ENCODE results near the gene KCTD3. TPM values are rescaled to one million over a fixed set of nuclear protein-coding genes. Genes with fewer than 3 reads are reported as not detected.

KCTD3 gene
- polyA plus RNA-seq (ENCODE audit: insufficient read length in 4 of 4) = 10 to 100 TPM; 59.9 to 76.7 (median 73.9) TPM

- peak; percentile 49 to 72 (median 62) for DNase-seq (ENCODE audit: low read depth in 4 of 4, low spot score in 3 of 4)
Observed at GRCh38 chr1:215566556-215567490, at the start of gene KCTD3. Gene KCTD3, plus strand, starts transcription at chr1:215567304. Its CDS starts 382 bp downstream, at chr1:215567686.

DNA sequence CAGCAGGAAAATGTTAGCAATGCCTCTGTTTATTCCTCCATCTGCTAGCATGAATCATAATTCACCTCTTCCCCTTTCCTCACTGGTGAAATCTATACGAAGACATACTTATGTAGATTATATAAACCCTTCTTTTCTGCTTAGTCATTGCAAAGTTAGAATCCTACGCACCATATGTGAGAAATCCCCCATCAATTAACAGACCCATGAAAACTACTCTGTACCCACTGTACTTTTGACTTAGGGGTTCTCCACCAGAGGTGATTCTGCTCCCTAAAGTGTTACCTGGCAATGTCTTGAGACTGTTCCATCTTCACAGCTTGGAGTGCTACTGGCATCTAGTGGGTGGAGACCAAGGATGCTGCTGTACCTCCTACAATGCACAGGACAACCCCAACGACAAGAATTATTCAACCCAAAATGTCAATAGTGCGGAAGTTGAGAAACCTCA, 49.6 kb upstream of the KCTD3 start:
- no peak for DNase-seq (ENCODE audit: low read depth in 4 of 4, low spot score in 3 of 4)

GRCh38 chr1:215518594-215518993, 48.5 kb upstream of the KCTD3 start:
- DNase-seq (ENCODE audit: low read depth in 4 of 4, low spot score in 3 of 4) = no peak

DNA sequence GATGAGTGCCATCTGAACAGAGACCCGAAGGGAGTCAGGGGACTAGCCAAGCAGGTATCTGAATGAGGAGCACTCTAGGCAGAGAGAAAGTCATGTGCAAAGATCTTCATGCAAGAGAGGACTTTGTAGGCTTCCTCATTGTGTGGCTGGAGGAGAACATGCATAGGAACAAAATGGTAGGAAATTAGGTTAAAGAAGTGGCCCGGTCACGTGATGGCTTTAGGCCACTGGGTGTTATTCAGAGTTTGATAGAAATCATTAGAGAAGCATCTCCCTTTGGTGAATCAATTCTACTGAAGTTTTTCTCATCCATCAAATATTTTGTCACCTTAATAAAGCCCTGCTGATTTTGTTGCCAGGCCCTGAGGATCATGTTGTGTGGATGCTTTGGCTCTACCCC, 45.8 kb upstream of the KCTD3 start:
- no peak for DNase-seq (ENCODE audit: low read depth in 4 of 4, low spot score in 3 of 4)

DNA sequence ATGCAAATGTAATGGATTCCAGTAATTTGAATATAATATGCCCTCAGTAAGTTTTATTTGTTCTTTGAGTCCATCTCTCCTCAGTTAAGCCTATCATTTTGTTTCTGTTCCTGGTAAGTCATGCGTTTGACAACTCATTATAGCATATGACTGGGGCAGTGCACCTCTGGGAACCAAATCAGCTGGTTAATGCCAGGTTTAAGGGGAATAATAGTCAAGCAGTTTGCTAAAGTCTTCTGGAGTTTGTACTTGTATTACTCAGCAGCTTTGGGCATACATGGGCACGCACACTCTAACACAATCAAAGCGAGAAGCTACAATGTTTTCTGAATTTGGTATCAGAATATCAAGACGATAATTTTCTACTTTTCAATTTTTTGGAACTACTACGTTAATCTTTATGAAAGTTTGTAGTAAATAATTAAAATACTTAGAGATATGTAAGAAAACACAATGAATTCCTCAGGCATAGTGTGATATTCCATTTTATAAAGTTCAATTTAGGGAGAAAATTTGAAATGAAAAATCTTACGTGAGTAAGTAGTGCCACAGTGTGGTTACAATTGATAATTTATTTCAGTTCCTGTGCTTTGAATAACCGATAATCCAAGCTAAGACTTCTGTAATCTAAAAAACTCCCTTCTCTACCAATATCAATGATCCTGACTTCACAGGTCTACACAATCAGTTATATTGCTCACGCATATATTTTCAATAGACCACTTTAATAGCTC, 43.8 kb upstream of the KCTD3 start:
- DNase-seq (ENCODE audit: low read depth in 4 of 4, low spot score in 3 of 4) = no peak

- no peak for DNase-seq (ENCODE audit: low read depth in 4 of 4, low spot score in 3 of 4)
Observed at GRCh38 chr1:215523906-215524305, 43.2 kb upstream of the KCTD3 start.

- peak in 2 of 4 donors; percentile 23 to 36 for DNase-seq (ENCODE audit: low read depth in 4 of 4, low spot score in 3 of 4)
Observed at GRCh38 chr1:215526147-215526845, 40.8 kb upstream of the KCTD3 start.

DNA sequence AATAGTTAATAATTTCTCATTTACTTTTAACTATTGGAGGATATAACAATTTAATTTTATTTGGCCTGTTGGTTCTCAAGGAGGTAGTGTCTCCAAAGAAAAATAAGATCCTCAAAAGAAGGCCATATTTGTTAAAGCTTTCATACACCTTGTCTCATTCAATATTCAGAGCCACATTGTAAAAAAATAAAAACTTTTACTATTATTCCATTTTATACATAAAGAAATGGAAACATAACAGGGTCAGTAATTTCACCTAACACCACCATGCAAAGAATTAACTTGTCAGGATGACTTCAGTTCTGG, 40.3 kb upstream of the KCTD3 start:
- DNase-seq (ENCODE audit: low read depth in 4 of 4, low spot score in 3 of 4) = no peak

DNA sequence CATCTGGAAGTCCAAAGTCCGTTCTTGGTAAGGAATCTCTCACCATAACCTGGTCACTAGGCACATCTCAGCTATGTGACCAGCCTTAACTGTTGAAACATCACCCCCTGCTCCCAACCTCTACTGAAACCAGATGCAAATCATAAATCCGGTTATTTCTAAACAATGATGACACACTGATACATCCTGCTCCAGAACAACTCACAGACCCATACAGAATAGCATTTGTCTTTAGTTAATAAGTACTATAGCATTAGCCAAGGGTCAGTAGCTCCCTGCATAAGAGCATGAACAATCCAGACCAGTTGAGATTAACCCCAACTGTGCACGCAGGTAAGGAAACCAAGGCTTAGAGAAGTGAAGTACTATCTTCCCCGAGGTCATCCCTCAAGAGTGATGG, 38.0 kb upstream of the KCTD3 start:
- DNase-seq (ENCODE audit: low read depth in 4 of 4, low spot score in 3 of 4) = no peak

DNA sequence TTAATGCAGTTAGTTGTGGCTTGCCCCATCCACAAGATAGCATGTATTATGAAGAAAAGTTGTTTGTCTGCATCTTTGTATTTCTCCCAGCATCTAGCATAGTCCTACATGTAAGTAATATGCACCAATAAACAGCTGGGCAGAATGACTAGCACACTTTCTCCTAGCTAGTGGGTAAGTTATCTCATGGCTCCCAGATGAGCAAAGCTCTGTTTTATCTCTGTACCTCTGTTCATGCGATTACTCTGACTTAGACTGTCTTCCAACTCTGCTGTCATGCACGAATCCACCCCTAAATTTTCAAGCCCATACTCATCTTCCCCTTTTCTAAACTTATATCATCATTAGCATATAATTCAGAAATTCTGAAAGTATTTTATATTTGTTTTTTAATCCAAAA, 37.5 kb upstream of the KCTD3 start:
- no peak for DNase-seq (ENCODE audit: low read depth in 4 of 4, low spot score in 3 of 4)

- DNase-seq (ENCODE audit: low read depth in 4 of 4, low spot score in 3 of 4) = no peak
Observed at GRCh38 chr1:215530401-215530984, 36.6 kb upstream of the KCTD3 start.

DNA sequence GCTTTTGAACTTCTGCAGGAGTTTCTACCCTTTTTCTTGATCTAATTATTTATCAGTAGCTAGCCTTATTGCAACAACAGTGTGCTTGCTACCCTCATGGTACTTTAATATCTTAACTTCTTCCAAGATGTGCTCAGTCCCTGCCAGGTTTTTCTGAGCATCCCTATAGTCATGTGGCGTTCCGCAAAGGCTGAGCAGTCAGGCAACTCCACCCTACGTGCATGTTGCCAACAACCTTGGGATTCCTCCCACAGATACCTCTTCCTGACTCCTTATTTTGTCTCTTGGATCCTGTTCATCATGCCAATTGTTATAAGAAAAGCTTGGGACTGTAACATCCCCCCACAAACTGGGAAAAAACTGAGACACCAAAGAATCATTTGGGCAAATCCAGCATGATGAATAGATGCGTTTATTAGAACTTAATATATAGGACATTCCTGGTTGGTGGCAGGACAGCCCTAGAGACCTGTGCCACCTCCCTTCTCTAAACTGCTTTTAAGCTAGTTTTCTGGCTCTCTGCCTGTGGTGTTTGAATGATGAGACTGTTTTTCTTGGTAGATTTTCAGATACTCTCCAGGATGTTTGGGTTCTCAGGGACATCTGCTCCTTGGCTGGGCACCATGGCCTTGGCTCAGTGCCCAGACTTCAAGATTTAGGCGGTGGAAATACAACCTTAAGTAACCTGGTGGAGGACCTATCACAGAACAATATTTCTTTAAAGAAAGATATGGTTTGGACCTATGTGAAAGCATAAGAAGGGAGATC, 27.1 kb upstream of the KCTD3 start:
- DNase-seq (ENCODE audit: low read depth in 4 of 4, low spot score in 3 of 4) = no peak

DNA sequence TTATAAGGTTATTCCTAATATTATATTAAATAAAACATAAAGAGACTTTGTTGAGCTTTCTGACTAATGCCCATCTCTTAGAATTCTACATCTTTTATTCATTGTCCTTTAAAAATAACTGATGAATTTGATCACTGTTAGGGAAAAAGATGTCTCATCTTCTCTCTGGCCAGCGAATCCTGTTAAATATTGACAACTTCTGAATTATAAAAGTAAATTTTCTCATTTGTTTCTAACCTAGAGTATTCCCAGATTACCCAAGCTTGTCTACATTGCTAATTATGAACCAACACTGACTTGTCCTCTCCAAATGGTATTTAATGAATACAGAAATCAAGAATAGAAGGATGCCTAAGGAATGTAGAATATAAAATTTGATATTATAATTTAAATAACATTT, 24.8 kb upstream of the KCTD3 start:
- no peak for DNase-seq (ENCODE audit: low read depth in 4 of 4, low spot score in 3 of 4)

DNA sequence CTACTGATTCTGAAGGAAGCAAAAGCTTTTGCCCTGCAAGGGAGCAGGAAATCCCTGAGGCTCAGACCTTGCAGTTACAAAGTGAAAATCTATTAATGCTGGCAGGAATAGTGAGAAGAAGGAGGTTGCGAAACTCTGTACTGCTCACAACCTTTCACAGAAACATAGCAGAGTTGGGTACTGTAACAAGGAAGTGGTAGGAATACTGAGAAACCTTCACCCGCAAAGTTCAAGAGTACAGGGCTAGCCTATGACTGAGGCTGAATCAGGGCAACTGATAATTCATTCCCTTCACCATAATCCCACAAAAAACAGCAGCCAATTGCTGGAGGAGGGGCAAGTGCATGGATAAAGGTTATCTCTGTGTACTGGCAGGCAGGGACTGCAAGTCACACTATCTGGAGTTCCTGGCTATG, 23.9 kb upstream of the KCTD3 start:
- no peak for DNase-seq (ENCODE audit: low read depth in 4 of 4, low spot score in 3 of 4)

DNA sequence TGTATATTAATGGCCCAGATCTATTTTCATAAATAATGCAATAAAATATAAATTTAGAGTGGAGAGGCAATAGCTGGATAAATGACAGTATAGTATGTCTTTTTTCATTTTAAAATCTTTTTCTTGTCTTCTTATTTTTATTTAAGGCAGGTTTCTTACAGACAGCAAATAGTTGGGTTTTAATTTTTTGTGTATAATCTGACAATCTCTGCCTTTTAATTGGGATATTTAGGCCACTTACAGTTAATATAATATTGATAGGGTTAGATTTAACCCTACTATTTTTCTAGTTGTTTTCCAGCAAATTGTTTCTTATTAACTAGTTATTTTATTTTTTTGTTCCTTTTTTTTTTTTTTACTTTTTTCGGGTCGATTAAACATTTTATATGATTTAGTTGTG, 23.3 kb upstream of the KCTD3 start:
- no peak for DNase-seq (ENCODE audit: low read depth in 4 of 4, low spot score in 3 of 4)

GRCh38 chr1:215544566-215544965, 22.5 kb upstream of the KCTD3 start:
- no peak for DNase-seq (ENCODE audit: low read depth in 4 of 4, low spot score in 3 of 4)

- no peak for DNase-seq (ENCODE audit: low read depth in 4 of 4, low spot score in 3 of 4)
Observed at GRCh38 chr1:215545096-215545495, 22.0 kb upstream of the KCTD3 start.

DNA sequence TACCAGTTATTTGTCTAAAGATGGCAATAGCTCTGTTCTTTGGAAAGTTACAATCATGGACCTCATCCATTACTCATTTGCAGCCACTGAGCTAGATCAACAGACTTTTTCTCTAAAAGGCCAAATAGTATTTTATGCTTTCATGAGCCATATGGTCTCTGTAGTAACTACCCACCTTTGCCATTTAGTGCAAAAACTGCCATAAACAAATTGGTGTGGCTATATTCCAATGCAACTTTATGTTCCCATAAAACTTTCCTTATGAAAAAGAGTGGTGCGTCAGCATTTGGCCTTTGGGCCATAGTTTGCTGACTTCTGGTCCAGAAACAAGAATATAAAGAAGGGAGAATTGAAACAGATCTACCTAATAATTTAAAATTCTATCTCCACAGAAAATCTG, 20.1 kb upstream of the KCTD3 start:
- DNase-seq (ENCODE audit: low read depth in 4 of 4, low spot score in 3 of 4) = no peak

GRCh38 chr1:215551806-215552205, 15.3 kb upstream of the KCTD3 start:
- no peak for DNase-seq (ENCODE audit: low read depth in 4 of 4, low spot score in 3 of 4)

DNA sequence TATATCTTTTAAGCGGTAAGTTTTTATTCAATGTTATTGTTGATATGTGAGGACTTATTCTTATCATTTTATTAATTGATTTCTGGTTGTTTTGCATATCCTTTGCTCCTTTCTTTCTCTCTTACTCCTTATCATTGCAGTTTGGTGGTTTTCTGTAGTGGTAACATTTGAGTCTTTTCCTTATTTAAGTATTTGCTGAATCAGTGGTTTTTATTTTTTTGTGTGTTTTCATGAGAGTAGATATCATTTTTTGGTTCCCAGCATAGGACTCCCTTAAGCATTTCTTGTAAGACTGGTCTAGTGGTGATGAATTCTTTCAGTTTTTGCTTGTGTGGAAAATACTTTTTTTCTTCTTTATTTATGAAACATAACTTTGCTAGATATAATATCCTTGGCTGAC, 12.2 kb upstream of the KCTD3 start:
- no peak for DNase-seq (ENCODE audit: low read depth in 4 of 4, low spot score in 3 of 4)
